NT2/D1 (cell line): ENCODE data around the gene CACNA1E.

Source experiments
- DNase-seq: peaks from one replicate; pipeline ENCODE4 v3.0.0-alpha.2; 2011; ENCODE audit warnings: low read depth, low spot score
- H3K27me3 ChIP-seq: 2 replicates; pipeline ENCODE4 v1.6.0; 2011; ENCODE audit warnings: mild to moderate bottlenecking; ENCODE audit not compliant: insufficient read length, insufficient read depth
- H3K36me3 ChIP-seq: 2 replicates; pipeline ENCODE4 v1.6.1; 2011; ENCODE audit warnings: mild to moderate bottlenecking, low read length, mixed read lengths; ENCODE audit not compliant: insufficient read depth, insufficient read length
- H3K4me1 ChIP-seq: 2 replicates; pipeline ENCODE4 v1.5.1; 2011; ENCODE audit not compliant: insufficient read depth, insufficient read length
- H3K4me3 ChIP-seq: 2 replicates; pipeline ENCODE4 v1.5.1; 2011; ENCODE audit warnings: low read depth; ENCODE audit not compliant: insufficient read length
- H3K9ac ChIP-seq: 2 replicates; pipeline ENCODE4 v1.6.0; 2011; ENCODE audit warnings: low read depth; ENCODE audit not compliant: insufficient read length
- H3K9me3 ChIP-seq: 2 replicates; pipeline ENCODE4 v1.5.1; 2011; ENCODE audit warnings: mild to moderate bottlenecking, low read length; ENCODE audit not compliant: insufficient read depth
- SUZ12 ChIP-seq: IDR thresholded peaks from 2 replicates; pipeline ENCODE4 v1.6.1; 2011; ENCODE audit not compliant: insufficient read length, insufficient read depth; ENCODE audit errors: extremely low read depth
- YY1 ChIP-seq: IDR thresholded peaks from 2 replicates; pipeline ENCODE4 v1.6.1; 2011; ENCODE audit not compliant: insufficient read length, insufficient read depth
- ZNF274 ChIP-seq: IDR thresholded peaks from 2 replicates; pipeline ENCODE4 v1.6.1; 2011; ENCODE audit warnings: mild to moderate bottlenecking, low read depth, low read length

The CACNA1E gene

DNA sequence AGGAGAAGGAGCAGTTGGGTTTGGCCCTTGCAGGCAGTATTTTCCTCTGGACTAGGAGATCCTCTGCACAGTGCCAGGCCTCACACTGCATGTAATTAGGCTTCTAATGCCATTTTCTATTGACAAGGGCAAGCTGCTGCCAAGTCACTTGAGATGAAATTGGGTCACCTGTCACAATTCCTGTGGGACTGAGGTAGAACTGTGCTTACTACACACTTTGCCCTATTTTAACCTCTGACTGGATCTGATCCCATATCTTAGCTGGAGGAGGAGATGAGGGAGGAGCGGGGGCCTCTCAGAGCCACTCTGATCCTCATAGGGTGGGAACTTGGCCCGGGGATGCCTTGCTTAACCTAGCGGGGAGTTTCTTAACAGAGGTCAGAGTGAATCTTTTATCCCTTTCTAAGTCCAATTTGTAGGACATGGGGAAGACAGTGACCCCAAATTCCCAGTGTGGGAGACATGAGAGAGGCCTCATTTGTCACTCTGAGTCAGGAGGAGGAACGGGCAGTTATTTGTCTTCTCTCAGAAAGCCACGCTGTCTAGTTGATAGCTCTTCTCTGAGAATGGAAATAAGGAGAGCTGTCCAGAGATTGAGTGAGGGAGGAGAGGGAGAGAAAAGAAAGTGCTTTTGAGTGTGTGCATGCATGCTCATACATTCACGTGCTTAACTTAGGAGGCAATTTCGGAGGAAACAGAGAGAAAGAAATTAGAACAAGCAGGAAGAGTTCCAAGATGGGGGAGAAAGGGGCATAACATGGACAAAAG, 121.3 kb downstream of the CACNA1E start:
- H3K27me3 ChIP-seq: no peaks in the 10 kb centered on the region
- no peak overlapping the region for H3K4me3 ChIP-seq
- no peaks in the 10 kb centered on the region for H3K36me3 ChIP-seq
- H3K9me3 ChIP-seq: no peaks in the 10 kb centered on the region
- no peak for TF ChIP-seq ZNF274
- peaks cover 2% of the 10 kb centered on the region for H3K4me1 ChIP-seq
- H3K9ac ChIP-seq: no peak overlapping the region
- no peak for DNase-seq

- no peak for TF ChIP-seq SUZ12
- DNase-seq: no peak
- no peaks in the 10 kb centered on the region for H3K27me3 ChIP-seq
- no peak overlapping the region for H3K4me3 ChIP-seq
- no peak overlapping the region for H3K9ac ChIP-seq
- no peaks in the 10 kb centered on the region for H3K9me3 ChIP-seq
- H3K36me3 ChIP-seq: no peaks in the 10 kb centered on the region
- peaks cover 2% of the 10 kb centered on the region for H3K4me1 ChIP-seq
Measured at GRCh38 chr1:181607524-181607923, 124.2 kb downstream of the CACNA1E start.

DNA sequence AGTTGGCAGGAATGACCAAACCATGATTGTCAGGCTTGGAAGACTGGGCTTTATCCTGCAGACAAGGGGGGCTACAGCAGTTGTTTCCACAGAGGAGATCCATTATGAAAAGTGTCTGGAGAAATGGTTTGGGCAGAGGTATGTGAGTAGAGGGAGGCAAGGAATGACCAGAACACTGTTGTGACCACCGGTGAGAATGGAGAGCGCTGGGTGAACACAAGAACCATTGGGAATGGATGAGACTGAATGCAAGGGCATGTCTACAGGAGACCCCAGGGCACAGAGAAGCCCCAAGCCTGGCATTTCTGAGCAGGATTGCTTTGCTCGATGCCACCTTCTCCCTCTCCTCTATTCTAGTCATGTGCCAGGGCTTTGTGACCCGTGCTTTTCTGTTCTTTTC, 125.1 kb downstream of the CACNA1E start:
- TF ChIP-seq YY1: no peak
- no peak for TF ChIP-seq SUZ12
- no peak for TF ChIP-seq ZNF274
- H3K4me3 ChIP-seq: no peak overlapping the region
- H3K4me1 ChIP-seq: peaks cover 2% of the 10 kb centered on the region
- H3K27me3 ChIP-seq: no peaks in the 10 kb centered on the region
- H3K36me3 ChIP-seq: no peaks in the 10 kb centered on the region
- no peak for DNase-seq
- no peak overlapping the region for H3K9ac ChIP-seq
- no peaks in the 10 kb centered on the region for H3K9me3 ChIP-seq

DNA sequence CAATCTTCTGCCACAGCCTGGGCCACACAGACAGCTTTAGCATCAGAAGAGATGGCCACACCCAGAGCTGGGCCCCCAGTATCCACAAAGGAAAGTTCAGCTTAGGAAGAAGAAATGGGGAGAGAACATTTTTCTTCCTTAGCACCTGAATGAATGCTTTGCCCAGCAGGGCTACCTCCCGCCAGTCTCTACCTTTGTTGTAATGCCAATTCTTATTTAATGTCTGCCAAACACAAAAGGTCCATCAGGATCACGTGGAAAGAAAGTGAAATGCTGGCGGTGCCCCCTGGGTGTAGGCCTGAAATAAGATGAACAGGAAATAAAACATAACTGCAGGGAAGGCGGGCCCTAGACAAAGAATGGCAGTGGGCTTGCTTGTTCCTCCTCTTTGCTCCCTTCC, 125.6 kb downstream of the CACNA1E start:
- peak; percentile 56 for DNase-seq
- H3K27me3 ChIP-seq: no peaks in the 10 kb centered on the region
- H3K9me3 ChIP-seq: no peaks in the 10 kb centered on the region
- no peak overlapping the region for H3K9ac ChIP-seq
- peaks cover 2% of the 10 kb centered on the region for H3K4me1 ChIP-seq
- TF ChIP-seq YY1: no peak
- TF ChIP-seq SUZ12: no peak
- TF ChIP-seq ZNF274: no peak
- H3K4me3 ChIP-seq: no peak overlapping the region
- H3K36me3 ChIP-seq: no peaks in the 10 kb centered on the region

- no peak for DNase-seq
- no peak overlapping the region for H3K9ac ChIP-seq
- H3K4me3 ChIP-seq: no peak overlapping the region
- no peak for TF ChIP-seq YY1
- H3K9me3 ChIP-seq: no peaks in the 10 kb centered on the region
- H3K4me1 ChIP-seq: peaks cover 2% of the 10 kb centered on the region
- no peaks in the 10 kb centered on the region for H3K27me3 ChIP-seq
- H3K36me3 ChIP-seq: no peaks in the 10 kb centered on the region
Measured at GRCh38 chr1:181612100-181612499, 128.8 kb downstream of the CACNA1E start.

DNA sequence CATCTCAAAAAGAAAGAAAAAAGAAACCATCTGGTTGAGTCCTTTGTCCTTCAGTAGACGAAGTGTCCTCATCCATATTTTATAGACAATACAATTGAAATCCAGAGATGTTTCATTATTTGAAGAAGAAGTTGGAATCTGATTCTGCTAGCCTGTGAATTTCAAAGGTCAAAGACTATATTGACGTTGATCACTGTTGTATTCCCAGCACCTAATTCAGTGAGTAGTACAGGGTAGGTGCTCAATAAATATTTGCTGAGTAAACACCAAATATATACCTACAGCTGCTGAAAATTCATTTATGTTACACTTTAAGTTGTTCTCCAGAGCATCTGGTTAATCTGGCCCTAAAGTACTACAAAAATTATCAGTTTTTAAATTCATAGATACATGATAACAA, 135.2 kb downstream of the CACNA1E start:
- H3K4me1 ChIP-seq: no peaks in the 10 kb centered on the region

DNA sequence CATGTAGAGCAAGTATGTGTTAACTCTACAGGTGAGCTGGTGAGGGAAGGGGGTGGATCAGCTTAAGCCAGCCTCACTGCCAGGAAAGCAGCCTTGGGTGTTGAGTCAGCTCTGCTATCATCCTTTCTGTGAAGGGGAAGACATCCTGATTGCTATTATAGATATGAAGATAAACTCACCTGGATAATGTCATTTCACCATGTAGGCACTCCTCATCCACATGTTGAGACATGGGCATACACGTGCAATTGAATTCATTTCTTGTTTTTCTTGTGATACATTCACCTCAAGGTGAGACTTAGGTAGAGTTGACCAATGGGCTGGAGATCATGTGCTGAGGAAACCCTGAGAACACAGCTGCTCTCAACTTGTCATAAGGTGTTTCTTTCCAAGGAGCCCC, 136.9 kb downstream of the CACNA1E start:
- Histone ChIP-seq H3K36me3 (no peaks in the 10 kb centered on the region), H3K4me1 (no peaks in the 10 kb centered on the region), H3K9me3 (no peaks in the 10 kb centered on the region), H3K4me3 (no peak overlapping the region), H3K27me3 (no peaks in the 10 kb centered on the region), H3K9ac (no peak overlapping the region)
- TF ChIP-seq ZNF274 (no peak), YY1 (no peak), SUZ12 (no peak)
- DNase-seq: no peak

More for the DNA sequence above, 135.2 kb downstream of the CACNA1E start:
- H3K9me3 ChIP-seq: no peaks in the 10 kb centered on the region
- H3K4me3 ChIP-seq: no peak overlapping the region
- DNase-seq: no peak
- H3K27me3 ChIP-seq: no peaks in the 10 kb centered on the region
- H3K36me3 ChIP-seq: no peaks in the 10 kb centered on the region
- H3K9ac ChIP-seq: no peak overlapping the region
- TF ChIP-seq YY1: no peak
- no peak for TF ChIP-seq ZNF274
- no peak for TF ChIP-seq SUZ12

DNA sequence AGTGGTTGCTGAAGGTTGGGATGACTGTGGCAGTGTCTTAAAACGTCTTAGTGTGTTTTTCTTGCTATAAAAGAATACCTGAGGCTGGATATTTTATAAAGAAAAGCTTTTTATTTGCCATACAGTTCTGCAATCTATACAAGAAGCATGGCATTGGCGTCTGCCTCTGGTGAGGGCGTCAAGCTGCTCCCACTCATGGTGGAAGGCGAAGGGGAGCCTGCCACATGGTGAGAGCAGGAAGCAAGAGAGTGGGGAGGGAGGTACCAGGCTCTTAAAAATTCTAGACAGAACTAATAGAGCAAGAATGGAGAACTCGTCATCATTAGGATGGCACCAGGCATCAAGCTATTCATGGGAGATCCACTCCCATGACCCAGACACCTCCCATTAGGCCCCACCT, 140.5 kb downstream of the CACNA1E start:
- Histone ChIP-seq H3K36me3 (no peaks in the 10 kb centered on the region), H3K9ac (no peak overlapping the region), H3K9me3 (no peaks in the 10 kb centered on the region), H3K4me3 (no peak overlapping the region), H3K4me1 (no peaks in the 10 kb centered on the region), H3K27me3 (no peaks in the 10 kb centered on the region)
- TF ChIP-seq YY1: no peak
- TF ChIP-seq SUZ12: no peak
- no peak for TF ChIP-seq ZNF274
- no peak for DNase-seq
